Lower leg skin (tissue), 4 donors: Measurements from ENCODE around the gene FAM227B. TPM values are rescaled to one million over a fixed set of nuclear protein-coding genes. Genes with fewer than 3 reads are reported as not detected.
A peak's percentile ranks its signal among the peaks of the same experiment; 100 is the strongest.
"Not testable (repeated sequence)": the region's sequence is repeated elsewhere in the genome, so short reads cannot be mapped to it uniquely, and the experiment has no call there.

ENCODE experiments used
- DNase-seq, 2 donors: peaks; one replicate each; pipeline ENCODE4 v3.0.0-alpha.2; 2019; ENCODE audit warnings: low spot score in 2 of 2
- H3K4me3 ChIP-seq: fragments of 200-600 bp; sonication (generic); 2 replicates; pipeline ENCODE4 v1.5.1; 2017; ENCODE audit warnings: mild to moderate bottlenecking, low read depth; ENCODE audit not compliant: poor library complexity, severe bottlenecking
- POLR2A ChIP-seq, 2 donors: fragments of 450-650 bp; IDR thresholded peaks; one replicate each; pipeline ENCODE4 v1.6.1; 2016 to 2017; ENCODE audit warnings: antibody characterized with exemption in 2 of 2, mild to moderate bottlenecking in 1 of 2, moderate library complexity in 1 of 2
- WGBS, 2 donors: methylation state at CpG; one replicate each; pipeline ENCODE4 v1.1.5; 2018; 5-methylcytosine and 5-hydroxymethylcytosine counted together
- intact Hi-C: fragments of 100-400 bp; cut with DNase I; formaldehyde crosslinking; loops from one replicate; pipeline ENCODE4 v1.15.0; 2023; ENCODE audit warnings: low total_unique reads
- total RNA-seq, 4 donors: library from RNA; depleted of rRNA; stranded (reverse); fragments of >200 nt; gene quantifications; one replicate each; pipeline ENCODE4 v1.1.0, GENCODE V29; 2016
- TF ChIP-seq, protein P1 (sequence below), 3 donors: fragments of 450-650 bp; IDR thresholded peaks; one replicate each; pipeline ENCODE4 v1.5.1; 2016; ENCODE audit warnings: antibody characterized with exemption in 3 of 3, mild to moderate bottlenecking in 3 of 3, moderate library complexity in 2 of 3

Gene FAM227B
- total RNA-seq, 4 donors from 2014 or later: 3.7 to 9.4 (median 5.5) TPM

DNA sequence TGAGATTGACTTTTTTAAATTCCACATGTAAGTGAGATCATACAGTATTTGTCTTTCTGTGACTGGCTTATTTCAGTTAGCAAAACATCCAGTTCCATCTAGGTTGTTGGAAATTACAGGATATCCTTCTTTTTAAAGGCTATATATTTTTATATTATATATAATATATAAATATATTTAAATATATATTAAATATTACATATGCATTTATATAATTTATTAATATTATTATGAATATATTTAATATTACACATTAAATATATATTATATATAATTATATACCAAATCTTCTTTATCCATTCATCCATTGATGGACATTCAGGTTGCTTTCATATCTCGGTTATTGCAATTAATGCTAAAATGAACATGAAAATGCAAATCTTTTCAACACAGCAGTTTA lies 49.9 kb downstream of the FAM227B start:
- WGBS, 2 donors: 97 to 98% methylated on average over 1 of the region's 1 CpG
- no peak for TF ChIP-seq POLR2A (IDR thresholded peaks at IDR 0.05)
- TF ChIP-seq, protein P1, sequence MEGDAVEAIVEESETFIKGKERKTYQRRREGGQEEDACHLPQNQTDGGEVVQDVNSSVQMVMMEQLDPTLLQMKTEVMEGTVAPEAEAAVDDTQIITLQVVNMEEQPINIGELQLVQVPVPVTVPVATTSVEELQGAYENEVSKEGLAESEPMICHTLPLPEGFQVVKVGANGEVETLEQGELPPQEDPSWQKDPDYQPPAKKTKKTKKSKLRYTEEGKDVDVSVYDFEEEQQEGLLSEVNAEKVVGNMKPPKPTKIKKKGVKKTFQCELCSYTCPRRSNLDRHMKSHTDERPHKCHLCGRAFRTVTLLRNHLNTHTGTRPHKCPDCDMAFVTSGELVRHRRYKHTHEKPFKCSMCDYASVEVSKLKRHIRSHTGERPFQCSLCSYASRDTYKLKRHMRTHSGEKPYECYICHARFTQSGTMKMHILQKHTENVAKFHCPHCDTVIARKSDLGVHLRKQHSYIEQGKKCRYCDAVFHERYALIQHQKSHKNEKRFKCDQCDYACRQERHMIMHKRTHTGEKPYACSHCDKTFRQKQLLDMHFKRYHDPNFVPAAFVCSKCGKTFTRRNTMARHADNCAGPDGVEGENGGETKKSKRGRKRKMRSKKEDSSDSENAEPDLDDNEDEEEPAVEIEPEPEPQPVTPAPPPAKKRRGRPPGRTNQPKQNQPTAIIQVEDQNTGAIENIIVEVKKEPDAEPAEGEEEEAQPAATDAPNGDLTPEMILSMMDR (IDR thresholded peaks at IDR 0.05): no peak
- intact Hi-C loops: no loop called here

DNA sequence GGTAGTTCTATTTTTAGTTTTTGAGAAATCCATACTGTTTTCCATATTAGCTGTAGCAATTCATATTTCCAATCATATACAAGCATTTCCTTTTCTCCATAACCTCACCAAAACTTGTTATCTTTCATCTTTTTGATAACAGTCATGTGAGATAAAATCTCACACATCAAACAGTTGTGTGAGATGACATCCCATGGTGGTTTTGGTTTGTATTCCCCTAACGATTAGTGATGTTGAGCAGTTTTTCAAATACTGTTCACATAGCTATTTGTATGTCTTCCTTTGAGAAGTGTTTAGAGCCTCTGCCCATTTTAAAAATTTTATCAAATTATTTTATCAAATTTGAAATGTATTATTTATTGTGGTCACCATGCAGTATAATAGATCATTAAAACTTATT lies 50.4 kb downstream of the FAM227B start:
- intact Hi-C loops: no loop called here
- 66 to 76% methylated on average over 1 of the region's 1 CpG for WGBS, 2 donors
- no peak for DNase-seq
- no peak overlapping the region for H3K4me3 ChIP-seq
- no peak for TF ChIP-seq POLR2A (IDR thresholded peaks at IDR 0.05)
- TF ChIP-seq, protein P1 (IDR thresholded peaks at IDR 0.05): no peak

More for the DNA sequence above, 49.9 kb downstream of the FAM227B start:
- DNase-seq: no peak
- H3K4me3 ChIP-seq: no peak overlapping the region

DNA sequence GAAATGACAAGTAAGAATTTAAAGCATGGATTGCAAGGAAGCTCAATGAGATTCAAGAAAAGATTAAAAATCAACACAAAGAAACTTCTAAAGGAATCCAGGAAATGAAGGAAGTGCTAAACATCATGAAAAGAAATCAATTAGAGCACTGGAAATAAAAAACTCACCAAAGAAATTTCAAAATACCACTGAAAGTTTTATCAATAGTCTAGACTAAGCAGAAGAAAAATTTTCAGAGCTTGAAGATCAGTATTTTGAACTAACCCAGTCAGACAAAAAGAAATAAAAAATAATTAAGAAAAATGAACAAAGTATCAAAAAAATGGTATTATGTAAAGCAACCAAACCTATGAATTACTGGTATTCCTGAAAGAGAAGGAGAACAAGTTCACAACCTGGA lies 60.6 kb downstream of the FAM227B start:
- TF ChIP-seq POLR2A (IDR thresholded peaks at IDR 0.05): no peak
- TF ChIP-seq, protein P1 (IDR thresholded peaks at IDR 0.05): no peak
- intact Hi-C loops: no loop called here
- DNase-seq: no peak
- no peak overlapping the region for H3K4me3 ChIP-seq

DNA sequence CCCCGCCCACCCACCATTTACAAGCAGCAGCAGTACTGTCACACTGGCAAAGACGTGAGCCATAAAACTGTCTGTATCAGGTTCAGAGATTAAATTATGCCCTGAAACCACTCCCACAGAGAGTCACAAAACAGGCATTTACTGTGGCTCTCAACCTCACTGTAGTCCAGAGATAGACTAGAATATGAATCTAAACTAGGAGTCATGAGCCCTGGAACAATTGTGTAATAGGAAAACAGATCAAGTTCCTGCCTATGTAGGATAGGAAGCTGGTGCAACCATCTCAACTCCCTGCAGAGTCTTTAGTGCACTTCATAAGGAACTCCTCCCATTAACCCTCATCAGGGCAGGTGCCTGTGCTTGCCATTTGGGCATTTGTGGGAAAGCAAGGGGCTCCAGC lies 61.7 kb downstream of the FAM227B start:
- WGBS, 2 donors: 91 to 94% methylated on average over 2 of the region's 2 CpGs
- H3K4me3 ChIP-seq: no peak overlapping the region
- no peak for DNase-seq
- TF ChIP-seq, protein P1 (IDR thresholded peaks at IDR 0.05): no peak
- TF ChIP-seq POLR2A (IDR thresholded peaks at IDR 0.05): no peak
- intact Hi-C loops: no loop called here

DNA sequence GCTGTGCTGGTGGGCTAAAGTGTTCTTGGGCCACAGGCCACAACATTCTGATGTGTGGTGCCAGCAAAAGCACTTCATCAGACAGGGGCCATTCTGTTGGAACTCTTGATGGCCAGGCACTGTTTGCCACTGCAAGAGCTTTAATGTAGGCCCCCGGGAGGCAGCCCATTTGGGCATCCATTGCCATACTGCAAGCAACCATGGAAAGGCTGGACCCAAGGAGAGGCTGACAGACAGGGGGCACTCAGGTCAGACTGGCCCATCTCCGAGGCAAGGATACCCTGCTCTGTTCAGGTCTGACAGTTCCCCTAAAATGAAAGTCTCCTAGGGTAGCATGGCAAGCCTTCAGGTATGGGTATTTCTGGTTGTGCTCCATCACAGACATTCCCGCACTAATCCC lies 64.2 kb downstream of the FAM227B start:
- no peak overlapping the region for H3K4me3 ChIP-seq
- peak in 1 of 2 donors; percentile 70 for DNase-seq
- no peak for TF ChIP-seq POLR2A (IDR thresholded peaks at IDR 0.05)
- TF ChIP-seq, protein P1 (IDR thresholded peaks at IDR 0.05): no peak
- intact Hi-C loops: no loop called here
- WGBS, 2 donors: 98 to 100% methylated on average over 3 of the region's 3 CpGs

DNA sequence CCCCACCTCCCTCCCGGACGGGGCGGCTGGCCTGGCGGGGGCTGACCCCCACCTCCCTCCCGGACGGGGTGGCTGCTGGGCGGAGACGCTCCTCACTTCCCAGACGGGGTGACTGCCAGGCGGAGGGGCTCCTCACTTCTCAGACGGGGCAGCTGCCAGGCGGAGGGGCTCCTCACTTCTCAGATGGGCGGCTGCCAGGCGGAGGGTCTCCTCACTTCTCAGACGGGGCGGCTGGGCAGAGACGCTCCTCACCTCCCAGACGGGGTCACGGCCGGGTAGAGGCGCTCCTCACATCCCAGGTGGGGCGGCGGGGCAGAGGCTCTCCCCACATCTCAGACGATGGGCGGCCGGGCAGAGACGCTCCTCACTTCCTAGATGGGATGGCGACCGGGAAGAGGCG lies 70.3 kb downstream of the FAM227B start:
- H3K4me3 ChIP-seq, DNase-seq, intact Hi-C loops: not testable (repeated sequence)
- no CpG with 5 or more reads among the region's 30 CpGs for WGBS, 2 donors
